HepG2 (cell line): ENCODE data around the gene ZCCHC17. TPM values are rescaled to one million over a fixed set of nuclear protein-coding genes. Genes with fewer than 3 reads are reported as not detected.

ENCODE experiments used
- ELF4 ChIP-seq: sonication (generic); formaldehyde crosslinking; IDR thresholded peaks from 2 replicates; pipeline ENCODE4 v1.5.0; 2020; ENCODE audit warnings: missing genetic modification reagents, mild to moderate bottlenecking, moderate library complexity, borderline replicate concordance
- GABPB1 ChIP-seq: IDR thresholded peaks from 2 replicates; pipeline ENCODE4 v1.6.1; 2016; ENCODE audit warnings: mild to moderate bottlenecking, missing genetic modification reagents, moderate library complexity, missing compliant biosample characterization
- HNF4G ChIP-seq, 2 experiments: sonication (generic) in 1 of 2; formaldehyde crosslinking in 1 of 2; IDR thresholded peaks; 2 replicates each; pipeline versions ENCODE4 v1.4.0 to v1.6.1; 2011 to 2020; ENCODE audit warnings: borderline replicate concordance in 2 of 2, low read depth in 2 of 2, mild to moderate bottlenecking in 2 of 2, low read length in 1 of 2, missing genetic modification reagents in 1 of 2, moderate library complexity in 1 of 2
- KAT2B ChIP-seq: fragments of 150-350 bp; IDR thresholded peaks from 2 replicates; pipeline ENCODE4 v1.6.1; 2014; ENCODE audit warnings: low read depth, low read length, borderline replicate concordance
- PHB2 ChIP-seq: fragments of 450-650 bp; IDR thresholded peaks from 2 replicates; pipeline ENCODE4 v1.6.1; 2018; ENCODE audit not compliant: partially characterized antibody
- POLR2A ChIP-seq, 2 experiments: IDR thresholded peaks; 2 replicates each; pipeline ENCODE4 v1.6.1; 2011; ENCODE audit warnings: low read depth in 2 of 2, low read length in 2 of 2, mild to moderate bottlenecking in 1 of 2, moderate library complexity in 1 of 2; ENCODE audit not compliant: insufficient read depth in 1 of 2
- RELA ChIP-seq: sonication (generic); formaldehyde crosslinking; IDR thresholded peaks from 2 replicates; pipeline ENCODE4 v1.4.0; 2020; ENCODE audit warnings: missing genetic modification reagents
- SNRNP70 ChIP-seq: fragments of 200-400 bp; formaldehyde crosslinking; IDR thresholded peaks from 2 replicates; pipeline ENCODE4 v1.6.1; 2017; ENCODE audit warnings: mild to moderate bottlenecking, low read depth, low read length, moderate library complexity
- SRF ChIP-seq: IDR thresholded peaks from 2 replicates; pipeline ENCODE4 v1.6.1; 2011; ENCODE audit warnings: mild to moderate bottlenecking, low read depth, low read length, moderate library complexity
- ZMYM3 ChIP-seq: sonication (generic); formaldehyde crosslinking; IDR thresholded peaks from 2 replicates; pipeline ENCODE4 v1.5.1; 2020; ENCODE audit warnings: mild to moderate bottlenecking, missing genetic modification reagents
- ZNF207 ChIP-seq: fragments of 450-650 bp; IDR thresholded peaks from 2 replicates; pipeline ENCODE4 v1.6.1; 2016; ENCODE audit warnings: antibody characterized with exemption, borderline replicate concordance
- ZNF329 ChIP-seq: sonication (generic); formaldehyde crosslinking; IDR thresholded peaks from 2 replicates; pipeline ENCODE4 v1.9.0; 2021; ENCODE audit warnings: low read depth, mild to moderate bottlenecking, missing genetic modification reagents
- ZNF451 ChIP-seq: sonication (generic); formaldehyde crosslinking; IDR thresholded peaks from 2 replicates; pipeline ENCODE4 v1.5.0; 2020; ENCODE audit warnings: mild to moderate bottlenecking, missing genetic modification reagents
- ZNF672 ChIP-seq: sonication (generic); formaldehyde crosslinking; IDR thresholded peaks from 2 replicates; pipeline ENCODE4 v1.8.1; 2022; ENCODE audit warnings: missing genetic modification reagents
- ZSCAN21 ChIP-seq: sonication (generic); formaldehyde crosslinking; IDR thresholded peaks from 2 replicates; pipeline ENCODE4 v1.8.0; 2022; ENCODE audit warnings: mild to moderate bottlenecking, missing genetic modification reagents, moderate library complexity, borderline replicate concordance
- polyA plus RNA-seq, 8 experiments: library from polyadenylated mRNA; depleted of rRNA in 3 of 8; stranded (reverse) in 7 of 8; unstranded in 1 of 8; fragments of >200 nt; fragmentation: Illumina TruSeq in 4 of 8; extraction: Trizol in 4 of 8; gene quantifications; 2 replicates each; pipeline versions ENCODE4 v1.2.1 to v1.2.3, GENCODE V29; 2011 to 2016; ENCODE audit warnings: low read depth in 4 of 8, missing spikeins in 1 of 8, mixed read lengths in 1 of 8; ENCODE audit not compliant: insufficient read depth in 1 of 8
- total RNA-seq, 5 experiments: library from RNA; depleted of rRNA; stranded (reverse); fragments of >200 nt; fragmentation: Illumina TruSeq; extraction: Trizol; gene quantifications; 2 replicates each; pipeline ENCODE4 v1.2.3, GENCODE V29; 2016; ENCODE audit warnings: low read depth in 1 of 5
- TF ChIP-seq, protein P1 (sequence below): sonication (generic); formaldehyde crosslinking; IDR thresholded peaks from 2 replicates; pipeline ENCODE4 v1.8.0; 2022; ENCODE audit warnings: mild to moderate bottlenecking, missing genetic modification reagents, moderate library complexity
- TF ChIP-seq, protein P2 (sequence below): sonication (generic); formaldehyde crosslinking; IDR thresholded peaks from 2 replicates; pipeline ENCODE4 v1.8.0; 2022; ENCODE audit warnings: missing genetic modification reagents, mild to moderate bottlenecking, borderline replicate concordance
- TF ChIP-seq, protein P3 (sequence below): sonication (generic); formaldehyde crosslinking; IDR thresholded peaks from 2 replicates; pipeline ENCODE4 v1.5.0; 2020; ENCODE audit warnings: missing genetic modification reagents
- TF ChIP-seq, protein P4 (sequence below): sonication (generic); formaldehyde crosslinking; IDR thresholded peaks from 2 replicates; pipeline ENCODE4 v1.5.0; 2020; ENCODE audit warnings: missing genetic modification reagents
- TF ChIP-seq, protein P5 (sequence below): sonication (generic); formaldehyde crosslinking; IDR thresholded peaks from 2 replicates; pipeline ENCODE4 v1.5.1; 2020; ENCODE audit warnings: missing genetic modification reagents, mild to moderate bottlenecking, borderline replicate concordance

ZCCHC17 gene
- total and polyA plus RNA-seq, 2 of the 13 experiments (the other 11 are each of a cell fraction or from before 2014, with no cell fraction given), result 20.5 to 53.0 TPM

DNA sequence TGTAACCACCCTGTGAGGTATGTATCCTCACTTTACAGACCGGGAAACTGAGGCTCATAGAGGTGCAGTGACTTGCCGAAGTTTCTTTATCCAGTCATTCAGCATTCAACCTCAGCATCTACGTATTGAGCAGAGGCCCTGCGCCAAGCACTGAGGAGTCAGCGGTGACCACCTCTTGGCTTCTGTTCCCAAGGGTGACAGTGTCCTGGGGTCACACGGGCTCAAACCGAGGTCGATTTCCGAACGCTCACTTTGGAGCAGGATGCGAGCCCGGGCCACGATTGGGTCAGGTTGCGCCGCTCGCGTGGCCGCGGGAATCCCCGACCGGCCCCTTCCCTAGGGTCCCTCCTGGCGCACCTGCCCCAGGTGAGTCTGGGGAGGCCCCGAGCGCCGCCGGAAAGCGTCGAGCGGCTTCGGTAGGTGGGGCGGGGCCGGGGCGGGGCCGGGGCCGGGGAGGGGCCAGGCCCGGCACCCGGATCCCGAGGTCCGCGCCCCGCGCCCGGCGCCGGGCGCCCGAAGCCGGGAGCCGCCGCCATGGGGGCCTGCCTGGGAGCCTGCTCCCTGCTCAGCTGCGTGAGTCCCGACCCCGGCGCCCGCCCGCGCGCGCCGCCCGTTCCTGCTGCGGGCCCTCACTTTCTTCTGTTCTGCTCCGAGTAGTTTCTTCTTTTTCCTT, 116.0 kb downstream of the ZCCHC17 start, which contains the start of gene SERINC2 (continued):
- no peak for TF ChIP-seq HNF4G (IDR thresholded peaks at IDR 0.05; ENCODE audit: borderline replicate concordance, low read depth, low read length)
- no peak for TF ChIP-seq HNF4G (CRISPR knock-in tag; IDR thresholded peaks at IDR 0.05; ENCODE audit: borderline replicate concordance, low read depth)
- TF ChIP-seq ZNF329 (CRISPR knock-in tag), result no peak
- no peak for TF ChIP-seq SRF
- 0 out of 2 replicates have a peak, but pooled peaks have one; percentile 48 for TF ChIP-seq ZNF451 (CRISPR knock-in tag)
- TF ChIP-seq RELA (CRISPR knock-in tag), result no peak
- TF ChIP-seq ELF4 (CRISPR knock-in tag), result no peak
- TF ChIP-seq KAT2B, result no peak
- TF ChIP-seq, protein P1, sequence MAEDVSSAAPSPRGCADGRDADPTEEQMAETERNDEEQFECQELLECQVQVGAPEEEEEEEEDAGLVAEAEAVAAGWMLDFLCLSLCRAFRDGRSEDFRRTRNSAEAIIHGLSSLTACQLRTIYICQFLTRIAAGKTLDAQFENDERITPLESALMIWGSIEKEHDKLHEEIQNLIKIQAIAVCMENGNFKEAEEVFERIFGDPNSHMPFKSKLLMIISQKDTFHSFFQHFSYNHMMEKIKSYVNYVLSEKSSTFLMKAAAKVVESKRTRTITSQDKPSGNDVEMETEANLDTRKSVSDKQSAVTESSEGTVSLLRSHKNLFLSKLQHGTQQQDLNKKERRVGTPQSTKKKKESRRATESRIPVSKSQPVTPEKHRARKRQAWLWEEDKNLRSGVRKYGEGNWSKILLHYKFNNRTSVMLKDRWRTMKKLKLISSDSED (CRISPR knock-in tag), result no peak
- peak; percentile 21; the same call in 1 of the 2 replicates for TF ChIP-seq ZMYM3 (CRISPR knock-in tag)
- no peak for TF ChIP-seq SNRNP70
- 0 out of 2 replicates have a peak, but pooled peaks have one; percentile 1 for TF ChIP-seq GABPB1 (CRISPR knock-in tag)
- TF ChIP-seq, protein P2, sequence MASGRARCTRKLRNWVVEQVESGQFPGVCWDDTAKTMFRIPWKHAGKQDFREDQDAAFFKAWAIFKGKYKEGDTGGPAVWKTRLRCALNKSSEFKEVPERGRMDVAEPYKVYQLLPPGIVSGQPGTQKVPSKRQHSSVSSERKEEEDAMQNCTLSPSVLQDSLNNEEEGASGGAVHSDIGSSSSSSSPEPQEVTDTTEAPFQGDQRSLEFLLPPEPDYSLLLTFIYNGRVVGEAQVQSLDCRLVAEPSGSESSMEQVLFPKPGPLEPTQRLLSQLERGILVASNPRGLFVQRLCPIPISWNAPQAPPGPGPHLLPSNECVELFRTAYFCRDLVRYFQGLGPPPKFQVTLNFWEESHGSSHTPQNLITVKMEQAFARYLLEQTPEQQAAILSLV, result peak; percentile 27; the same call in 1 of the 2 replicates
- no peak for TF ChIP-seq ZNF672 (CRISPR knock-in tag)
- TF ChIP-seq, protein P3, sequence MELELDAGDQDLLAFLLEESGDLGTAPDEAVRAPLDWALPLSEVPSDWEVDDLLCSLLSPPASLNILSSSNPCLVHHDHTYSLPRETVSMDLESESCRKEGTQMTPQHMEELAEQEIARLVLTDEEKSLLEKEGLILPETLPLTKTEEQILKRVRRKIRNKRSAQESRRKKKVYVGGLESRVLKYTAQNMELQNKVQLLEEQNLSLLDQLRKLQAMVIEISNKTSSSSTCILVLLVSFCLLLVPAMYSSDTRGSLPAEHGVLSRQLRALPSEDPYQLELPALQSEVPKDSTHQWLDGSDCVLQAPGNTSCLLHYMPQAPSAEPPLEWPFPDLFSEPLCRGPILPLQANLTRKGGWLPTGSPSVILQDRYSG (CRISPR knock-in tag), result no peak
- no peak for TF ChIP-seq ZSCAN21 (CRISPR knock-in tag)
- peak in 1 of 2 experiments; percentile 61; a peak in 2 of 4 replicates for TF ChIP-seq POLR2A (IDR thresholded peaks at IDR 0.05; ENCODE audit: insufficient read depth in 1 of 2, low read depth in 2 of 2, low read length in 2 of 2)
- TF ChIP-seq, protein P4, sequence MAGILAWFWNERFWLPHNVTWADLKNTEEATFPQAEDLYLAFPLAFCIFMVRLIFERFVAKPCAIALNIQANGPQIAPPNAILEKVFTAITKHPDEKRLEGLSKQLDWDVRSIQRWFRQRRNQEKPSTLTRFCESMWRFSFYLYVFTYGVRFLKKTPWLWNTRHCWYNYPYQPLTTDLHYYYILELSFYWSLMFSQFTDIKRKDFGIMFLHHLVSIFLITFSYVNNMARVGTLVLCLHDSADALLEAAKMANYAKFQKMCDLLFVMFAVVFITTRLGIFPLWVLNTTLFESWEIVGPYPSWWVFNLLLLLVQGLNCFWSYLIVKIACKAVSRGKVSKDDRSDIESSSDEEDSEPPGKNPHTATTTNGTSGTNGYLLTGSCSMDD (CRISPR knock-in tag), result no peak
- TF ChIP-seq PHB2, result no peak
- TF ChIP-seq ZNF207, result no peak
- TF ChIP-seq, protein P5, sequence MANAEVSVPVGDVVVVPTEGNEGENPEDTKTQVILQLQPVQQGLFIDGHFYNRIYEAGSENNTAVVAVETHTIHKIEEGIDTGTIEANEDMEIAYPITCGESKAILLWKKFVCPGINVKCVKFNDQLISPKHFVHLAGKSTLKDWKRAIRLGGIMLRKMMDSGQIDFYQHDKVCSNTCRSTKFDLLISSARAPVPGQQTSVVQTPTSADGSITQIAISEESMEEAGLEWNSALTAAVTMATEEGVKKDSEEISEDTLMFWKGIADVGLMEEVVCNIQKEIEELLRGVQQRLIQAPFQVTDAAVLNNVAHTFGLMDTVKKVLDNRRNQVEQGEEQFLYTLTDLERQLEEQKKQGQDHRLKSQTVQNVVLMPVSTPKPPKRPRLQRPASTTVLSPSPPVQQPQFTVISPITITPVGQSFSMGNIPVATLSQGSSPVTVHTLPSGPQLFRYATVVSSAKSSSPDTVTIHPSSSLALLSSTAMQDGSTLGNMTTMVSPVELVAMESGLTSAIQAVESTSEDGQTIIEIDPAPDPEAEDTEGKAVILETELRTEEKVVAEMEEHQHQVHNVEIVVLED (CRISPR knock-in tag), result no peak
